SH-SY5Y (cell line): ENCODE measurements around the gene KLK4.

Experiments used
- GATA2 ChIP-seq: IDR thresholded peaks from 2 replicates; pipeline ENCODE4 v1.6.1; 2011; ENCODE audit warnings: mild to moderate bottlenecking, low read depth, low read length
- GATA3 ChIP-seq: IDR thresholded peaks from 2 replicates; pipeline ENCODE4 v1.6.1; 2011; ENCODE audit warnings: low read depth, mild to moderate bottlenecking, low read length, moderate library complexity

DNA sequence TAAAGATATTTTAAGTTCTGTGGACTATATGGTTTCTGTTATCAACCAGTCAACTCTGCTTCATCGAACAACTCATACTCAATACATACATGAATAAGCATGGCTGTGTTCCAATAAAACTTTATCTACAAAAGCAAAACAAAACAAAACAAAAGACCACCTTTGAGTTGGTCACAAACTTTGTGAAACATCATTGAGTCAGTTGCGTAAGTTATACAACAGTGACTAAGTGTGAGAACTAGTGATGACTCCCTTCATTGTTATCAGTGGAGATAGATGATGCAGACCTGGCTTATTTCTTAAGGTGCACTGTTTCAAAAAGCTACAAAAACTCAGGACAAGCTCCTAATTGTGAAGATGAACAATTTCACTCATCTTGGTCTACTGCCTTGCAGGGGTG is 14.5 kb upstream of the KLK4 start:
- TF ChIP-seq GATA2, result no peak
- no peak for TF ChIP-seq GATA3
